GM18951 (cell line): ENCODE results near the gene PAPOLG.

ENCODE experiments used
- POLR2A ChIP-seq: IDR thresholded peaks from 4 replicates; pipeline ENCODE4 v1.6.1; 2011; ENCODE audit warnings: mild to moderate bottlenecking; ENCODE audit not compliant: insufficient read length, insufficient read depth; ENCODE audit errors: extremely low read depth
- in situ Hi-C: fragments of 300-500 bp; cut with MboI; formaldehyde crosslinking; loops from one replicate; pipeline ENCODE4 v1.12.0; 2022; ENCODE audit warnings: low sequenced_read_pairs, mixed read lengths, inconsistent platforms; ENCODE audit not compliant: unreplicated experiment

Gene PAPOLG

GRCh38 chr2:60741576-60741975 lies 14.5 kb upstream of the PAPOLG start:
- in situ Hi-C loops = no loop called here
- no peak for TF ChIP-seq POLR2A

GRCh38 chr2:60742419-60742818 lies 13.6 kb upstream of the PAPOLG start:
- in situ Hi-C loops = no loop called here
- TF ChIP-seq POLR2A = no peak

- in situ Hi-C loops = no loop called here
Measured at GRCh38 chr2:60745330-60745729, 10.7 kb upstream of the PAPOLG start.

GRCh38 chr2:60745761-60746160 lies 10.3 kb upstream of the PAPOLG start:
- TF ChIP-seq POLR2A = no peak
- in situ Hi-C loops = no loop called here

More at GRCh38 chr2:60745330-60745729, 10.7 kb upstream of the PAPOLG start:
- TF ChIP-seq POLR2A = no peak

GRCh38 chr2:60746318-60746717 lies 9.8 kb upstream of the PAPOLG start:
- in situ Hi-C loops = no loop called here
- no peak for TF ChIP-seq POLR2A

GRCh38 chr2:60759654-60760053 lies 3.6 kb downstream of the PAPOLG start:
- in situ Hi-C loops = no loop called here

GRCh38 chr2:60764736-60765534 lies 8.9 kb downstream of the PAPOLG start:
- TF ChIP-seq POLR2A = no peak
- in situ Hi-C loops = no loop called here

More at GRCh38 chr2:60759654-60760053, 3.6 kb downstream of the PAPOLG start:
- TF ChIP-seq POLR2A = no peak

- in situ Hi-C loops = no loop called here
- TF ChIP-seq POLR2A = no peak
Measured at GRCh38 chr2:60766283-60766682, 10.2 kb downstream of the PAPOLG start.

GRCh38 chr2:60771508-60771907 lies 15.4 kb downstream of the PAPOLG start:
- in situ Hi-C loops = no loop called here
- TF ChIP-seq POLR2A = no peak

- TF ChIP-seq POLR2A = no peak
- in situ Hi-C loops = no loop called here
Measured at GRCh38 chr2:60775048-60775639, 19.1 kb downstream of the PAPOLG start.

GRCh38 chr2:60778352-60778751 lies 22.3 kb downstream of the PAPOLG start:
- TF ChIP-seq POLR2A = no peak
- in situ Hi-C loops = no loop called here

- in situ Hi-C loops = no loop called here
- no peak for TF ChIP-seq POLR2A
Measured at GRCh38 chr2:60779426-60779825, 23.4 kb downstream of the PAPOLG start.

GRCh38 chr2:60780721-60781120 lies 24.7 kb downstream of the PAPOLG start:
- no peak for TF ChIP-seq POLR2A
- in situ Hi-C loops = no loop called here

GRCh38 chr2:60793169-60793568 lies 37.1 kb downstream of the PAPOLG start:
- no peak for TF ChIP-seq POLR2A
- in situ Hi-C loops = no loop called here
